Right renal cortex interstitium (tissue), 3 donors: ENCODE data around the gene MYO3B. TPM values are rescaled to one million over a fixed set of nuclear protein-coding genes. Genes with fewer than 3 reads are reported as not detected.
A peak's percentile ranks its signal among the peaks of the same experiment; 100 is the strongest.

Experiments
- DNase-seq, 3 donors: peaks; one replicate each; pipeline ENCODE4 v3.0.0-alpha.2; 2013; ENCODE audit warnings: low read depth in 3 of 3, low spot score in 2 of 3
- polyA plus RNA-seq, 3 donors: library from polyadenylated mRNA; unstranded; fragments of 120-200 nt; gene quantifications; one replicate each; pipeline ENCODE4 v1.2.1, GENCODE V29; 2013; ENCODE audit not compliant: insufficient read length in 3 of 3

The MYO3B gene
- polyA plus RNA-seq, 3 donors: 7.6 to 9.8 (median 9.0) TPM

DNA sequence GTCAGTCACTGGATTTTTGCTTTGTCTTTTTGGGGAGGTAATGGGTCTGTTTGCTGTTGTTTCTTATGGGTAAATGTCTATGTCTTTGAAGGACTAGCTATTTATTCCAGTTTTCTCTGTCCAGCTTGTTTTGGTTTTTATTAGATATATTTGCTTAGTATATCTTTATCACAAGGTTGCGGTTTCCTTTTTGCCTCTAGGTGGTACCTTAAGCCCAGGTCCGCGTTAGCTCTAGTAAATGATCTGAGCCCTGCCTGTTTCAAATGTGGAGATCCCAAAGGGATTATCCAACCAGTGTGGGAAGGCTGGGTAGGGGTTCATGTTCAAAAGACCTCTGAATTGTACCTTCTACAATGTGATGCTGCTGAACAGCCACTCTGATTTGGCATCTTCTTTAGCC lies 114.5 kb downstream of the MYO3B start:
- no peak for DNase-seq

DNA sequence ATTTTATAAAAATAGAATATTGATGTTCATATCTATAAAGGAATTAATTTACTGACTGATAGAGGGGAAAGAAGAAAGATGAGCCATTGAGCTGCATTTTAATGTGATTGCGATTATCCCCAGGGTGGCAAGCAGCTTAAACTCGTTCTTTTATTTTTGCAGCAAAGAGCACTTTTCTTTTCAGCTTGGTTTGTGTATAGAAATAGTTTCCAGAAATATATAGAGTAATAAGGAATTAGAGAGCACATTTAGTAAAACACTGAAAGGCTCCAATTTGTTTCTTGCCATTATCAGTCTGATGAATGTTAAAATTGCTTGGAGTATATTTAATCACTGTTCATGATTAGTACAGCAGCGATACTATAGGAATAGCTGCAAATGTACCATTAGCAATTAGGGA lies 119.5 kb downstream of the MYO3B start:
- no peak for DNase-seq

GRCh38 chr2:170298115-170298514 lies 120.2 kb downstream of the MYO3B start:
- no peak for DNase-seq

DNA sequence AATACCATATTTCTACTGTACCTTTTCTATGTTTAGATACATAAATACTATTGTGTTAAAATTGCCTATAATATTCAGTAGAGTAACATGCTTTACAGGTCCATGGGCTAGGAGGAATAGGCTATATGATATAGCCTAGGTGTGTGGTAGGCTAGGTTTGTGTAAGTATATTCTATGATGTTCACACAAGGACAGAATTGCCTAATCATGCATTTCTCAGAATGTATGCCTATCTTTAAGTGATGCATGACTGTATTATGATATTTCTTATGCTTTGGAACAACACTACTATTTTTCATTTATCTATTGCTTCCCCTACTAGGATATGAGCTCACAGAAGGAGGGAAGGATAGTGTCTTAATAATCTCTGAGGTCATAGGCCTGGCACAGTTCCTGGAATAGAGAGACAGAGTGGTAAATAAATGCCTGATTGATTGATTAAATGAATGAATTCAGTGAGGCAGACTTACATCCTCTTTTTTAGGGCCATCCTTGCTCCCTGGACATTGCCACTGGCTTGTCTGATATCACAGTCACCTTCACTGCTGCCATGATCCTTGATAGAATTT lies 121.0 kb downstream of the MYO3B start:
- DNase-seq: no peak

- DNase-seq: no peak
Observed at GRCh38 chr2:170300993-170301392, 123.0 kb downstream of the MYO3B start.

DNA sequence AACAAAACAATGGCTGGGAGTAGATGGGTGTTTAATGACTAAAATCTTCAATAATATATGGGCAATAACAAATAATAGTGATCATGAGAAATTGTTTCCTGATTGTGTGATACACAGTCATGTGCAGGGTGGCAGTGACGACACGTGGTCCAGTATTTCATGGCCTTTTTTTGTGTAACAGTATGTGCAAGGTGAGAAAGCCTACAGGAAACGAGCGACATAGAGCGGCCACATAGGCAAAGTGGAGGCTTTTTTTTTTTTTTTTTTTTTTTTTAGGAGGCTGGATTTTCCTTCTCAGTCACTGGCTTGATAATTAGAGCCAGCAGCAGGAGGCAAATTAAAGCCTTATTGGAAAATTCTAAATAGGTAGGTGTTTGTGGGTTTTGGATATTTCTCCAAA lies 123.7 kb downstream of the MYO3B start:
- DNase-seq: no peak

DNA sequence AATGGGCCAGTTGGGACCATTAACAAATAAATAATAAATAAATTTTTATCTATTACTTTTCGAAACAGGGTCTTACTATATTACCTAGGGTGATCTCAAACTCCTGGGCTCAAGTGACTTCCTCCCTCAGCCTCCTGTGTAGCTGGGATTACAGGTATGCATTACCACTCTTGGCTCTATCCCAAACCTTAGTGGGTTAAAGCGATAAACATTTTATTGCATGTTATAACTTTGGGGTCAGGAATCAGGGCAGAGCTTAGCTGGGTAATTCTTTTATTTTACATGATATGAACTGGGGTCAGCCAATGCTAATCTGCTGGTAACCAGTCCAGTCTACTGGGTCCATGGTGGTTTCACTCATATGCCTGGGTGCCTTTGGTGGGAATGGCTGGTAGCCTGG lies 127.8 kb downstream of the MYO3B start:
- no peak for DNase-seq

- DNase-seq: no peak
Observed at GRCh38 chr2:170306293-170306873, 128.4 kb downstream of the MYO3B start.

- DNase-seq: no peak
Observed at GRCh38 chr2:170307052-170307451, 129.1 kb downstream of the MYO3B start.

DNA sequence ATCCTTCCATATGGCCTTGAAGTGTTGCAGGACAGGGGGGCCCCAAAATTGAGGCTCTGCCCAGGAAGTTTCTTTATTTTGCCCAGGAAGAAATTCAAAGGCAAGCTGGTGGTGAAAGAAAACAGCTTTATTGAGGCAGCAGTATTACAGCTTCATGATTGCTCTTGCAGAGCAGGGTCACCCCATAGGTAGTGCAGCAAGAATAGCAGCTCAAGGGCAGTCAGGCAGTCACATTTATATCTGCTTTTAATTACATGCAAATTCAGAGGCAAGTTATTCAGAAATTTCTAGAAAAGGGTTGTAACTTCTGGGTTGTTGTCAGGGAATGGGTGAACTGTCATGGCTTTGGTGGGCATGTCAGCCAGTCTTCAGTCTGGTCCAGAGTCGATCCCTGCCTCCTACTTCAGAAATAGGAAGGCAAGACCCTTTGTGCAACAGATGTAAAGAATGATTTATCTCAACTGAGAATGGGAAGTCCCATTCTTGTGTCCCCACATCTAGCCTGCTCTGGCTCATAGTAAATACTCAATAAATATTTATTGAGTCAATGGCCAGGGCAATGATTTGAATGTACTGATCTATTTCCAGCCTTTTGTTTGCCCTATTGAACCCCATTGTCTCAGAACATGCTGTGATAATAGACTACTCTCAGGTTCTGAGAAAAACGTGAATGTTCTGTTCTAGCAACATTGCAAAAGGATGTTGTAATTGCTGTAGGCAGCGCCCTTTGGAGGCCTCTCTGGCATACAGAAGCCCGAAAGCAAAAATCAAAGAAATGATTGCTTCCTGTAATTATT lies 129.8 kb downstream of the MYO3B start:
- DNase-seq: no peak

- DNase-seq: no peak
Observed at GRCh38 chr2:170310876-170311502, 133.0 kb downstream of the MYO3B start.

- DNase-seq: no peak
Observed at GRCh38 chr2:170313347-170313991, 135.5 kb downstream of the MYO3B start.

GRCh38 chr2:170313992-170314348 lies 136.0 kb downstream of the MYO3B start:
- no peak for DNase-seq

DNA sequence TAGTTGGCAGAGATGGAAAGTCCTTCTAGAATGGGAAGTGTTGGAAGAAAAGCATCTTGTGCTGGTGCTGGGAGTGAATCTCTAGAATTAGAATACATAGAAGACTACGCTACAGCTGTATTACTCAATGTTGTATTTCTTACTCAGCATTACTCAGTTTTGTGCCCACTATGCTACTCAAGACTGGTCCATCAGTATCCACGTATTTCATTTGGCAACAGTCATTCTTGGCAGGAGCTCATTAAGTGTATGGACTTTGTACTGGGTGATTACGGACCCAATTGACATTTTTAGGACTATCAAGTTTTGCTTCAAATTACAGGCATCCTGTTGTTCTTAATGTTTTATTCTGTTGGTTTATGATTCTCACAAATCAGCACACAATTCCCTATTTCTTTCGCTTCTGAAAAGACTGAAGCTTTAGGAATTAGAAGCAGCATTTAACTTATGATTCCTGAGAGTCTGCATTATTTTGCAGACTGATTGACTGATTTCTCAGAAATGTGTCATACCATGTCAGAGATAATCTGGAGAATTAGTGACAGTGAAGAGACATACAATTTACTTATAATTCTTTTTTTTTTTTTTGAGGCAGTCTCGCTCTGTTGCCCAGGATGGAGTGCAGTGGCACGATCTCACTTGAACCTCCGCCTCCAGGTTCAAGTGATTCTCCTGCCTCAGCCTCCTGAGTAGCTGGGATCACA lies 136.9 kb downstream of the MYO3B start:
- DNase-seq: no peak

DNA sequence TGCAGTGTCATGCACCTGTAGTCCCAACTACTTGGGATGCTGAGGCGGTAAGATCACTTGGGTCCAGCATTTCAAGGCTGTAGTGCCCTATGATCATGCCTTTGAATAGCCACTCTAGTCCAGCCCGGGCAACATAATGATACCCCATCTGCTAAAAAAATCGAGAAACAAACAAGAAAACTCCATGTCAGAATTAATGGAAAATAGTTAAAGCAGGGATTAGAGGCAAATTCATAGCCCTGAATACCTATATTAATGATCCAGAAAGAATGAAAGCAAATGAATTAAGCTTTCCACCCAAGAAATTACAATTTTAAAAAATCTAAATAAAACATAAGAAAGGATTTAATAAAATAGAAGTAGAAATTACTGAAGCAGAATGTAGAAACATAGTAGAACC lies 143.0 kb downstream of the MYO3B start:
- no peak for DNase-seq

DNA sequence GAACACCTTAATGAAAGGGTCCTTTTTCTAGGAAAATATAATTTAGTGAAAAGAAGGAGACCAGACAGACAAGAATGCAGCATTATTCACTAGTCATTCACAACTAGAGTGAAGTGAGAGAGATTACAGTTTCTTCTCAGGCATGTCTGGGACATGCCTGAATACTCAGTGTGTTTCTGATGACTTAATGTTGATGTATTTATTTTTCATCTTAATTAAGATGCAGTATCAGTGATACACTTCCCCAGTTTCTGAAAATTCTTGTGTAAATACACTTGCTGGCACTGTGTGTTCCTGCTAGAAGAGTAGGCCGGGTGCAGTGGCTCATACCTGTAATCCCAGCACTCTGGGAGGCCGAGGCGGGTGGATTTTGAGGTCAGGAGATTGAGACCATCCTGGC lies 143.6 kb downstream of the MYO3B start:
- DNase-seq: no peak

DNA sequence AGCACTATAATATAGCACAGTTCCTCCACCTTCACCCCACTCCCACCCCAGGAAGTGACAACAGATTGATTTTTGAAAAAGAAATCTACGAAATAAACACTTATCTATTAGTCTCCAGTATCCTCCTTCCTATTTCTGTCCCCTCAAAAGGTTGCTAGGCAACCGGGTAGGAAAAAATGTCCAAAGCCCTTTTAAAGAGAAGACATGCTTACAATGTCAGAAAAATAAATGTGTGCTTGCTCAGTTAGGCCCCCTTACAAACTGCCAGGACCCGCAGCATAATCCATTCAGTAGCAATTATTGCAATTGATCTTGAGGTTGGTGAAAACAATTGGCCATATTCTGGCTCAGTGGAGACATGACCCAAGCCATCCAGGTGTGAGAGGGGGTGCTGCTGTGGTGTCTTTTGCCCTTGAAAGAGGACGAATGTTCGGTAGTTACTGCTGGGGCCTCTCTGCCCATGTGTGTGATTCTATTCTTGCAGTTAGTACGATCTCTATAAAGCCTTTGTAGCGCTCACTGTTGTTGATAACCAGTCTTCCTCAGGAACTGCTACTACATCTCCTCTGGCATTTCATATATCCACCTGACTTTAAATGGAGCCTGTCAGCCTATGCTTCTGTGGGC lies 144.3 kb downstream of the MYO3B start:
- no peak for DNase-seq

- DNase-seq: no peak
Observed at GRCh38 chr2:170323743-170324142, 145.8 kb downstream of the MYO3B start.

- peak in 1 of 3 donors; percentile 15 for DNase-seq
Observed at GRCh38 chr2:170324640-170325046, 146.7 kb downstream of the MYO3B start.

- no peak for DNase-seq
Observed at GRCh38 chr2:170330881-170331280, 152.9 kb downstream of the MYO3B start.
